ENCODE results near the gene CBR4.

The CBR4 gene

DNA sequence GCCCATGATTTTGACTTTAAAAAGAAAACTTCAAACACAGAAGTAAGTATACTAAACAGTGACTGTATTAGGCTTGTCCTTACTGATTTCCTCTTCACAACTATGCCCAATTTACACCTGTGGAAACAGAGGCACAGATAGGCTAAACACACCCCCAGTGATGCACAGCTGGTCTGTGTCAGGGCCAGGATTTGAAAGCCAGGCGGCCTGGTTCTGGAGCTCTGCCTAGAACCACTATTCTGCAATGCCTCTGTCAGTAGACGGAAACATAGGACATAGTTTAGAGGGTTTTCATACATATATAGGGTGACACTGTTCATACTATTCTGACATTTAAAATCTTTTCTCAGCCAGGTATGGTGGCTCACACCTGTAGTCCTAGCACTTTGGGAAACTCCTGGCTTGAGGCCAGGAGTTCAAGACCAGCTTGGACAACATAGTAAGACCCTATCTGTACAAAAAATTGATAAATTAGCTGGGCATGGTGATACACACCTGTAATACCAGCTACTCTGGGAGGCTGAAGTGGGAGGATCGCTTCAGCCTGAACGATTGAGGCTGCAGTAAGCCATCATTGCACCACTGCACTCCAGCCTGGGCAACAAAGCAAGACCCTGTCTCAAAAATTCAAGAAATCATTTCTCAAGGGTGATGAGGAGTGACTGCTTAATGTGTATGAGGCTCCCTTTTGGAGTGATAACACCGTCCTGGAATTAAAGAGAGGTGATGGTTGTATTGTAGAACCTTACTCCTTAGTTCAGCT, 23.0 kb upstream of the CBR4 start:
- no peak for TF ChIP-seq POLR2AphosphoS5 (IDR thresholded peaks at IDR 0.05; ENCODE audit: low read depth, low read length)
- TF ChIP-seq FOXP2 (optimal IDR thresholded peaks at IDR 0.05; ENCODE audit: borderline replicate concordance, extremely low read depth, extremely low read length, insufficient read depth), result no peak
- TF ChIP-seq SIN3A (IDR thresholded peaks at IDR 0.05; ENCODE audit: borderline replicate concordance, insufficient read depth, low read length), result no peak
- TF ChIP-seq TAF1 (IDR thresholded peaks at IDR 0.05; ENCODE audit: borderline replicate concordance, insufficient read depth, low read length), result no peak
- TF ChIP-seq, protein P1, sequence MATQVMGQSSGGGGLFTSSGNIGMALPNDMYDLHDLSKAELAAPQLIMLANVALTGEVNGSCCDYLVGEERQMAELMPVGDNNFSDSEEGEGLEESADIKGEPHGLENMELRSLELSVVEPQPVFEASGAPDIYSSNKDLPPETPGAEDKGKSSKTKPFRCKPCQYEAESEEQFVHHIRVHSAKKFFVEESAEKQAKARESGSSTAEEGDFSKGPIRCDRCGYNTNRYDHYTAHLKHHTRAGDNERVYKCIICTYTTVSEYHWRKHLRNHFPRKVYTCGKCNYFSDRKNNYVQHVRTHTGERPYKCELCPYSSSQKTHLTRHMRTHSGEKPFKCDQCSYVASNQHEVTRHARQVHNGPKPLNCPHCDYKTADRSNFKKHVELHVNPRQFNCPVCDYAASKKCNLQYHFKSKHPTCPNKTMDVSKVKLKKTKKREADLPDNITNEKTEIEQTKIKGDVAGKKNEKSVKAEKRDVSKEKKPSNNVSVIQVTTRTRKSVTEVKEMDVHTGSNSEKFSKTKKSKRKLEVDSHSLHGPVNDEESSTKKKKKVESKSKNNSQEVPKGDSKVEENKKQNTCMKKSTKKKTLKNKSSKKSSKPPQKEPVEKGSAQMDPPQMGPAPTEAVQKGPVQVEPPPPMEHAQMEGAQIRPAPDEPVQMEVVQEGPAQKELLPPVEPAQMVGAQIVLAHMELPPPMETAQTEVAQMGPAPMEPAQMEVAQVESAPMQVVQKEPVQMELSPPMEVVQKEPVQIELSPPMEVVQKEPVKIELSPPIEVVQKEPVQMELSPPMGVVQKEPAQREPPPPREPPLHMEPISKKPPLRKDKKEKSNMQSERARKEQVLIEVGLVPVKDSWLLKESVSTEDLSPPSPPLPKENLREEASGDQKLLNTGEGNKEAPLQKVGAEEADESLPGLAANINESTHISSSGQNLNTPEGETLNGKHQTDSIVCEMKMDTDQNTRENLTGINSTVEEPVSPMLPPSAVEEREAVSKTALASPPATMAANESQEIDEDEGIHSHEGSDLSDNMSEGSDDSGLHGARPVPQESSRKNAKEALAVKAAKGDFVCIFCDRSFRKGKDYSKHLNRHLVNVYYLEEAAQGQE (IDR thresholded peaks at IDR 0.05; ENCODE audit: insufficient read depth in 1 of 2, low read depth in 2 of 2, low read length in 2 of 2), result no peak

DNA sequence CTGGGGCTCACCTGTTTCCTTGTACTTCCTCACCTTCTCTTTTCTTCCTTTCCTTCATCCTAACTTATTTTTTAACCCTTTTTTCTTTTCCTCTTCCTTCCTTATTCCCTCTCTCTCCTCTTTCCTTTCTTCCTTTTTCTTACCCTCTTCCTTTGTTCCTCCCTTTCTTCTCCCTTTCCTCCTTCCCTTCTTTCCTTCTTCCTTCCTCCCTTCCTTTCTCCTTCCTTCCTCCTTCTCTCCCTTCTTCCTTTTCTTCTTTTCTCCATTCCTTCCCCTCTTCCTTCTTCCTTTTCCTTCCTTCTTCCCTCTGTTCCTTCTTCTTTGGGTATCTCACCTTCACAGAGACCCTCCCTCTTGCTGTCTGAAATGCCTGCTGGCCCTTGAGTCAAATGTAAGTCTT, 22.1 kb upstream of the CBR4 start:
- TF ChIP-seq TAF1 (IDR thresholded peaks at IDR 0.05; ENCODE audit: borderline replicate concordance, insufficient read depth, low read length) (no peak), SIN3A (IDR thresholded peaks at IDR 0.05; ENCODE audit: borderline replicate concordance, insufficient read depth, low read length) (no peak), FOXP2 (optimal IDR thresholded peaks at IDR 0.05; ENCODE audit: borderline replicate concordance, extremely low read depth, extremely low read length, insufficient read depth) (no peak), POLR2AphosphoS5 (IDR thresholded peaks at IDR 0.05; ENCODE audit: low read depth, low read length) (no peak)
- TF ChIP-seq, protein P1 (IDR thresholded peaks at IDR 0.05; ENCODE audit: insufficient read depth in 1 of 2, low read depth in 2 of 2, low read length in 2 of 2), result no peak

DNA sequence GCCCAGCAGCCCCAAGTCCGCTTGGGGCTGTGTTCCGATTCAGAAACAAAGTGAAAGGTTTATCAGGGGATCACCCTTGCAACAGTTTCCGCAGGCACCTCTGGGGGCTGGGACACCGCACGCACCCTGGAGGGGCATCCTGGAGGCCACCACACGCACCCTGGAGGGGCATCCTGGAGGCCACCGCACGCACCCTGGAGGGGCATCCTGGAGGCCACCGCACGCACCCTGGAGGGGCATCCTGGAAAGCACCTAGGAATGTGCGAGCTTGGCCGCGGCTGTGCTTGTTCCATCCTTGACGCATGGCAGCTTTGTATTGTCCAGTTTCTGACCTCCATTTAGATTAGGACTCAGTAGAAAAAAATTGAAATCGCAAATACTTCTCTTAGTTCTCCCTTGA, 21.3 kb upstream of the CBR4 start:
- TF ChIP-seq, protein P1 (IDR thresholded peaks at IDR 0.05; ENCODE audit: insufficient read depth in 1 of 2, low read depth in 2 of 2, low read length in 2 of 2), result no peak
- TF ChIP-seq POLR2AphosphoS5 (IDR thresholded peaks at IDR 0.05; ENCODE audit: low read depth, low read length), result no peak
- no peak for TF ChIP-seq TAF1 (IDR thresholded peaks at IDR 0.05; ENCODE audit: borderline replicate concordance, insufficient read depth, low read length)
- no peak for TF ChIP-seq SIN3A (IDR thresholded peaks at IDR 0.05; ENCODE audit: borderline replicate concordance, insufficient read depth, low read length)
- TF ChIP-seq FOXP2 (optimal IDR thresholded peaks at IDR 0.05; ENCODE audit: borderline replicate concordance, extremely low read depth, extremely low read length, insufficient read depth), result no peak

DNA sequence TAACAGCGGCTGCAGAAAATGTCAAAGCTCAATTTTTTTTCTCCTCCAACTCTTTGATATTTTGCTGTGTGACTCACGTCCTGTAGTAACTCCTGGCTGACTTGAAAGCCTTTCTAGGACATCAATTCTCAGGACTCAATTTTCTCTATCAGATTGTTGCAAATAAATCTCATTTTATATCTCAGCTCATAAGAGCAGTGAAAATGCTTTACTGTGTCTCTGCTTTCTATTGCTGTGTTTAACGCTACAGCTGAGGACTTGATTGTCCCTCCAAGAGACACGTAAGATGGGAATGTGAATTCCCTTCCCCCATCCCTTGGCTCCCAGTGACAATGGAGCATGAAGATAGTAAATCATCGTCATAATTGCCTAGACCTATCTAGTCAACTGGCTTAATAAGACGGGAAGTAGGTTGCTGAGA, 20.5 kb upstream of the CBR4 start:
- TF ChIP-seq POLR2AphosphoS5 (IDR thresholded peaks at IDR 0.05; ENCODE audit: low read depth, low read length), result no peak

DNA sequence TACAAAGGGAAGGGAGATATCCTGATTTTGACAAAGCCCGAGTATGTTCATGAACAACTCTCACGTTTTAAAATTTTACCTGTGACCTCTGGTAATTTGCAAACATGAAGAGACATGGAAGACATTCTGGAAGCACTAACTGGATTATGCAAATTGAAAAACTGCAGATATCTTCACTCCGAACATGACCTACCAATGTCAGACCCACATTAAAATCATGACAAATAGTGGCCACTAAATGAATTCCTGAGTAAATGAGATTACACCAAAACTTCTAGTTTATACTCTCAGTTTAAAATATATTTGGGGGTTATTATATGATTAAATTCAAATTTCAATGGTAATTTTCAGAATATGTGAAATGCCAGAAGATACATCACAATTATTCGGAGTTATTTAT, 19.9 kb upstream of the CBR4 start:
- TF ChIP-seq, protein P1 (IDR thresholded peaks at IDR 0.05; ENCODE audit: insufficient read depth in 1 of 2, low read depth in 2 of 2, low read length in 2 of 2), result no peak
- no peak for TF ChIP-seq SIN3A (IDR thresholded peaks at IDR 0.05; ENCODE audit: borderline replicate concordance, insufficient read depth, low read length)
- TF ChIP-seq FOXP2 (optimal IDR thresholded peaks at IDR 0.05; ENCODE audit: borderline replicate concordance, extremely low read depth, extremely low read length, insufficient read depth), result no peak
- TF ChIP-seq TAF1 (IDR thresholded peaks at IDR 0.05; ENCODE audit: borderline replicate concordance, insufficient read depth, low read length), result no peak
- TF ChIP-seq POLR2AphosphoS5 (IDR thresholded peaks at IDR 0.05; ENCODE audit: low read depth, low read length), result no peak
